Activated T-cell treated with anti-CD3 and anti-CD28 coated beads for 4 hours (primary cell): ENCODE measurements around the gene RAPH1.
"Not testable (repeated sequence)": the region's sequence is repeated elsewhere in the genome, so short reads cannot be mapped to it uniquely, and the experiment has no call there.

ENCODE experiments used
- DNase-seq: peaks from one replicate; pipeline ENCODE4 v3.0.0-alpha.2; 2020

RAPH1 gene

DNA sequence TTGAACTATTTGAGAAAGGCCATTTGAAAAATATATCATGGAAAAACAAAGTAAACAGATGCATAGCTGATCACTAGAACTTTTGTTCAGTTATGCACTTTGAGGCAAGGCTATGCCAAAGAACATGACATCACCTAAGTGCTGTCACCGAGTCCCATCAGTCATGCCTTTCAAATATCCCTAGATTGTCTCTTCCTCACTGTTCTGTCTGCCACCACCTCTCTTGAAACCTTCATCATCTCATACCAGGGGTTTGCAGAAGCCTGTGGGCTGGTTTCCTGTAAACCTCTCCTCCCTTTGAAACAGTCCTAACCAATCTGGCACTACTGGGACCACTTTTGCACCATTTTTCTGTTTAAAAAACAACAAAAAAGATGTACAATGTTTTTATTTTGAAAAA lies 12.3 kb upstream of the RAPH1 start:
- DNase-seq = no peak

DNA sequence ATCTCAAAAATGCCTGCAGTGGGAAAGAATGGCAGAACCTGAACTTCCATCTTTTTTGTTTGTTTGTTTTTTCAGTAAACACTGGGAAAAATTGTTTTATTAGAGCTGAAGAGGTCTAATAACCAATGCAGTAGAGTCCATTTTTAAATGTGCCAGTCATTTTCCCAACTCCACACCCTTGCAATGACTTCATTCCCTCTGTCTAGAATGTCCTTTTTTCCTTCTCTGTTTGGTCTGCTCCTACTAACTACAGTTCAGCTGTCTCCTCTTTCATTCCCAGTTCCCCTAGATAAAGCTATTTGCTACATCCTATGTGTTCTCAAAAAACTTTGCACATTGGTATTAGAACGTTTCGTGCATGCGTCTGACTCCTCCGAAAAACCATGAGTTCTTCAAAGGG lies 9.3 kb upstream of the RAPH1 start:
- no peak for DNase-seq

DNA sequence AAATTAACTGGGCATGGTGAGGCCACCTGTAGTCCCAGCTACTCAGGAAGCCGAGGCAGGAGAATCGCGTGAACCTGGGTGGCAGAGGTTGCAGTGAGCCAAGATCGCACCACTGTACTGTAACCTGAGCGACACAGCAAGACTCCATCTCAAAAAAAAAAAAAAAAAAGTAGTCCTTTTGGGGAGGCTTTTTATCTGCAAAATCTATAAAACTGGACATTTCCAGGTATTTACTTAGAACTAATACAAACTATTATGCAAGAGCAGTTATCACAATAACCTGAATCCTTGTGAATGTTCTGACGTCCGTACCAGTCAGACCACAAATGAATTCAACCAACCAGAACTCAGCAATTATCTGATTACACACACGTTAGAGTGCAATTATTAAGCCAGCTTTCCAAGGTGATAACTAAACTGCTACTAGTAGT lies 8.8 kb upstream of the RAPH1 start:
- no peak for DNase-seq

DNA sequence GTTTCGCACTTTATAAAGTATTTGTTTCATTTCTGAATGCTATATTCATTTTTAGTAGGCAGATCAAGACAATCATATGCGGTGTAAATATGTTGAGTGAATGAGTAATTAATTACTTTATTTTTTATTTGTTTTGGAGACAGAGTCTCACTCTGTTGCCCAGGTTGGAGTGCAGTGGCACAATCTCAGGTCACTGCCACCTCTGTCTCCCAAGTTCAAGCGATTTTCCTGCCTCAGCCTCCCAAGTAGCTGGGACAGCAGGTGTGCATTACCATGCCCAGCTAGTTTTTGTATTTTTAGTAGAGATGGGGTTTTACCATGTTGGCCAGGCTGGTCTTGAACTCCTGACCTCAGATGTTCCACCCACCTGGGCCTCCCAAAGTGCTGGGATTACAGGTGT lies 5.5 kb upstream of the RAPH1 start:
- not testable (repeated sequence) for DNase-seq

DNA sequence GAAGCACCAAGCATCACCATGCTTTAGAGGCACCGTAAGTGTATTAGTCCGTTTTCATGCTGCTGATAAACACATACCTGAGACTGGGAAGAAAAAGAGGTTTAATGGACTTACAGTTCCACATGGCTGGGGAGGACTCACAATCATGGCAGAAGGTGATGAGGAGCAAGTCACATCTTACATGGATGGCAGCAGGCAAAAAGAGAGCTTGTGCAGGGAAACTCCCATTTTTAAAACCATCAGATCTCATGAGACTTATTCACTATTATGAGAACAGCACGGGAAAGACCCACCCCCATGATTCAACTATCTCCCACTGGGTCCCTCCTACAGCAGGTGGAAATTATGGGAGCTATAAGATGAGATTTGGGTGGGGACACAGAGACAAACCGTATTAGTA lies 3.1 kb upstream of the RAPH1 start:
- not testable (repeated sequence) for DNase-seq

DNA sequence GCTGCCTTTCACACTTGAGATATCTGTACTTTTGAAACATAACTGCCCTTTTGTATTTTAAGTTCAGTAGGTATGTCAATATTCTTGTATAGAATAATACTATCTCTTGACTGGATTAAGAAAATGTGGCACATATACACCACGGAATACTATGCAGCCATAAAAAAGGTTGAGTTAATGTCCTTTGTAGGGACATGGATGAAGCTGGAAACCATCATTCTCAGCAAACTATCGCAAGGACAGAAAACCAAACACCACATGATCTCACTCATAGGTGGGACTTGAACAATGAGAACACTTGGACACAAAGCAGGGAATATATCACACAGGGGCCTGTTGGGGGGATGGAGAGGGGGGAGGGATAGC lies 1.5 kb upstream of the RAPH1 start:
- DNase-seq = not testable (repeated sequence)

DNA sequence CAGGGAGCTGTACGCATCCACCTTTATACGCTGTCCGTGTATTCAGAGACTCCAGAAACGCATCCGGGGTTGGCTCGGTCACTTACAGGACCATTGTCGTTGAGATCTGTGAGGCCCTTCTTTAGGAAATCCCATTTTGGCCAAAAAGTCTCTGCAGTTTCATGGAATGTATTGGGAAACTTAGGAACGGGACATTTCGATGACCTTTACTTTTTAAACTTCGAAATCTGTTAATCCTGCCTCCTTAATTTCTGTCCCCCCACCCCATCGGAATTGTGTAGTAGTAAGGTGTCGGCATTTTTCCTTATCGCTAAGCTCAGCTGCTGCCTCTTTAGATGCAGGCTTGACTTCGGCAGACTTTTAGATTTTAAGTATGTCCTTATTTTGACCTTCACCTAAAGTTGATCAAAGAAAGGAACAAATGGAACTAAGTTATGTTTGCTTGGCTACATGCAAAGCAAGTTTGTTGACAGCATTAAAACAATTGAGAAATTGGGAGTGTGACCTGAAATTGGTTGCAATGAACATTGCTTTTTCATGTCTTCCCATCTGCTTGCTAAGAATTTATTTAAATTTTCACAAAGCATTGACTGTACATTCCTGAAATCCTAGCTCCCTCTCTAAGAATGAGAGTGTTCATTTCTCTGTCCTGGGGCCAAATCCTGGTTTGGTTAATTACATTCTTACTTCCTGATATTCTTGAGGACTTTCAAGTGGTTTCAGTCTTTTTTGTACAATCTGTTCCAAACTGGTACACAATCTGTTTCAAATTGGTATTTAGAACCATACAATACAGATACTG lies 884 bp upstream of the RAPH1 start:
- no peak for DNase-seq

DNA sequence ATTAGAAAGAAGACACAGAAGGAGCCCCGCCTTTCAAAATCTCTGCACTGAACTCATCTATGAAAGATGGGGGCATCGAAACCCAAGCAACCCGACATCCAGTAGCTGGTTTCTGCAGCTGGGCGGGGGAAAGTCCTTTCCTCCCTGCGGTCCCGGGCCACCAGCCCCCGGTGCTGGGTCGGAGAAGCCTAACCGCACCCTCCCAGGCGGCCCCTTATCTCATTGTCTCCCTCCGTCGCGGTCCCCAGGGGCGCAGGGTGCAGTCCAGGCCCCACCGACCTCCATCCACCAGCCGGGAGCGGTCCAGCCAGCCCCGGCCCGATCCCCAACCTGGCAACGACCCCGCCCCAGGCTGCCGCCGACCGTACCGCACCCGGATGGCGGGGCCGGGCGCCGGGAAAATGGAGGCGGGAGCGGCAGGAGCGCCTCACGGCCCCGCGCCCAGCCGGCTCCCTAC lies 452 bp downstream of the RAPH1 start:
- peak; percentile 10 for DNase-seq

DNA sequence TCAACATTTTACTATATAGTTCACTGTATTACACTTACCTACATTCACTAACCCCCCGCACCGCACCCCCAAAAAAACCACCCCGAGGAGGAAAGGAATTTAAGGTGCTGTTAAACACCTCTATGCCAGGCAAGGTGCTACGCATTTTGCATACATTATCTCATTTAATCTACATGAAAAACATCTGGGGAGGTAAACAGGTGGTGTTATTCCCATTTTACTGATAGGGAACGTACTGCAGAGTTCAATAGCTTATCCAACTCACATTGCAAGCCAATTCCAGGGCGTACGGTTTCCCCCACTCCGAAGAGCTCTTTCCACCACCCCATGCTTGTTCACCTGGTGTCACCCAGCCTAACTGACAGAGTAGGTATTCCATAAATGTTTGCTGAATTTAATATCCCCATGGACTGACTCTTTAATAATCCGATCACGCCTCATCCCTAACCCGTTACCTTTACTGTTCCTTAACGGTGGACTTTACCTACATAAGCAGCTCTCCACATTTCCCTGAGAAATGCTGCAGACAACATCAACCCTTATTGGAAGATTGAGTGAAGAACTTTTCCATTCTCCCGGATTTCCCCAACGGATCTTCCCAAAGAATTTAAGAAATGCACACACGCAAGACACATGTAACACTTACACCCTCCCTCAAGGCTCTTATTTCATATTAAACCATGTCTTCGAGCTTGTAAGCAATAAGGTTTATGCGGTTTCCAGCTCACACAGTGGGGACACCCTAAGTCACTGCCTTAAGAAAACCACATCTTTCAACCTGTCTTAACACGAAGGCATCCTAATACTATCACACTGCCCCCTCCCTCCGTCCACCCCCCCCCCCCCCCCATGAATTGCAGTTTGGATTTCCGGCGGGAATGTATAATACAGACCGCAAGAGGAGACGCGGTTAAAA lies 1.2 kb downstream of the RAPH1 start:
- DNase-seq = no peak

DNA sequence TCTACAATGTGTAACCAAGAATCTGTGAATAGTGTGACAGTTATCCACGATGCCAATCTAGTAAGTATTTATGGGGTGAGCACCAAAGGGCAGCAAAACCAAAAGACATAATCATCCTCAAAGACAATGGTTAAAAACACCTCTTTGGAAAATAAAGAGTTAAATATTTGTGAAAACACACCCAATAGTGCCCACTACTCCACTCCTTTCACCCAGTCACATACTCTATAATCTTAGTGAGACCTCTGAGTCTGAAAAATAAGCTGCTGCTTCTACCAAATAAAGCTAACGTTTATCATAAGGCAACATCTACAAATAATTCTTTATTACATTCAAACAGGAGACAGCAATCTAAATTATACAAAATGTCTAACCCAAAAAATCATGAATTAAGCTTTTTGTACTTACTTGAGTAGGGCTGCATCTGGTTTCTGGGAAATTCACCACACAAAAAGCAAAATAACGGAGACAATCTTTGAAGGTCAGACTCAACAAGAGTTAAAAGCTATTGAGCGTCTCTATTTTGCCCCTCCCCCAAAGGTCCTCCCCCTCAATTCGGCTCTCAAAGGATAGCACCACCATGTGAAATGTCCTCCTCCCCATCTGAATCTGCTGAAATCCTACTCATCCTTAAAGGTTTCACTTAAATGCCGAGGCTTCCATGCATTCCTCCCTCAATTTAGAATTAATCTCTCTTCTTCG lies 2.0 kb downstream of the RAPH1 start:
- DNase-seq = no peak

DNA sequence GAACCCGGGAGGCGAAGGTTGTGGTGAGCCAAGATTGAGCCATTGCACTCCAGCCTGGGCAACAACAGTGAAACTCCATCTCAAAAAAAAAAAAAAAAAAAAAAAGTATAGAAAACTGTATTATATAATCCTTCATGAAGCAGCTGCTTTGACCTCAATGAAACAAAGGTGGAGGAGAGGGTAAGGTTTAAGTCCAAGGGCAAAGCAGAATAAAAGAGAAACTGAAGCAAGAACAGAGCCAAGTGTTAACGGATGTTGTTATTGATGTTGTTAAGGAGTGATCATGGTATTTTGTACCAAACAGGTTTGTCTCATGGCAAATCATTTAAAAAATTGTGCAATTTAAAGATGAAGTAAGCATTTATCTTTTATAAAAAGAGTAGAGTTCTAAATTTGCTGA lies 7.4 kb downstream of the RAPH1 start:
- DNase-seq = no peak

DNA sequence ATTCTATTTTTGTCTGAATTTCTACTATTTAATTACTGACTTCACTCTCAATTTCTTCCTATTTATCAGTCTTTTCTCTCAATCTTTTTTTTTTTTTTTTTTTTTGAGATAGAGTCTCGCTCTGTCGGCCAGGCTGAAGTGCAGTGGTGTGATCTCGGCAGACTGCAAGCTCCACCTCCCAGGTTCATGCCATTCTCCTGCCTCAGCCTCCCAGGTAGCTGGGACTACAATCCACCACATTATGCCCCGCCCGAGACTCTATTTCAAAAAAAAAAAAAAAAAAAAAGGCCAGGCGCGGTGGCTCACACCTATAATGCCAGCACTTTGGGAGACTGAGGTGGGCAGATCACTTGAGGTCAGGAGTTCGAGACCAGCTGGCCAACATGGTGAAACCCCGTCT lies 21.8 kb downstream of the RAPH1 start:
- DNase-seq = not testable (repeated sequence)

DNA sequence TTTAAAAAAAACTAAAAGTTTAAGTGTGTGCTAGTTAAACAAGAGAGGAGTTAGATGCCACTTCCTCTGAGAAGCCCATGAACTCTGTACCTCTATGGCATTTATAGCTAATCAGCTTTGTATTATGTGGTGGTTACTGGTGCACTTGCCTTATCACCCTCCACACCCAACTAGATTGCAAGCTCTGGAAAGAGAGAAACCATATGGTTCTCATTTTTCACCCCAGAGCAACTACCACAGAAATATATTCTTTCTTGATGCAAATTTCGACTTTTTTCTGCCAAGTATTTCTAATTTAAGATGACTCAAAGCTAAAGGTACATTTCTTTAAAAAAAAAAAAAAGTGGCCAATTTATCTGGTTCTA lies 24.2 kb downstream of the RAPH1 start:
- DNase-seq = no peak

DNA sequence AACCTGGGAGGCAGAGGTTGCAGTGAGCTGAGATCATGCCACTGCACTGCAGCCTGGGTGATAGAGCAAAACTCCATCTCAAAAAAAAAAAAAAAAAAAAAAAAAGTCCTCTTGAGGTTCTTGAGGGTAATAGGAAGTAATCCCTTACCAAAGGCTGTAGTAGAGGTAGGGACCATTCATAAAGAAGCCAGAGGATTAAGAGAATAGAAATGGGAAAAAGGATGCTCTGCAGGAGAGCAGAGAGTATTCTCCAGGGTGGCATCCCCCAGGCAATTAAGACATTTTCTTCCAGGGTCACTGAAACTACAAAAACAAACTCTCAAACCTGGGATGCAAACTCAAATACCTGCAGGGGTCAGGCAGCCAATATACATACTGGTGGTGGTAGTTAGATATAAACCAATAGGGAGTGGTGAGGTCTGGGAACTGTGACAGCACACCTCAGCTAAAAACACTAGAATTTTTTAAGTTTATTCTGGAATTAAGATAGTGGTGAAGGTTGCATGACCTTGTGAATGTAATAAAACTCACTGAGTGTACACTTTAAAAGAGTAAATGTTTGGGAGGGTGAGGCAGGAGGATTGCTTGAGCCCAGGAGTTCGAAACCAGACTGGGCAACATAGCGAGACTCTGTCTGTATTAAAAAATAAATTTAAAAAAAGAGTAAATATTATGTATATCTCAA lies 24.7 kb downstream of the RAPH1 start:
- no peak for DNase-seq

DNA sequence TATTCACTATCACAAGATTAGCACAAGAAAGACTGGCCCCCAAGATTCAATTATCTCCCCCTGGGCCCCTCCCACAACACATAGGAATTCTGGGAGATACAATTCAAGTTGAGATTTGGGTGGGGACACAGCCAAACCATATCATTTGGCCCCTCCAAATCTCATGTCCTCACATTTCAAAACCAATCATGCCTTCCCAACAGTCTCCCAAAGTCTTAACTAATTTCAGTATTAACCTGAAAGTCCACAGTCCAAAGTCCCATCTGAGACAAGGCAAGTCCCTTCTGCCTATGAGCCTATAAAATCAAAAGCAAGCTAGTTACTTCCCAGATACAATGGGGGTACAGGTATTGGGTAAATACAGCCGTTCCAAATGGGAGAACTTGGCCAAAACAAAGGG lies 31.6 kb downstream of the RAPH1 start:
- not testable (repeated sequence) for DNase-seq

DNA sequence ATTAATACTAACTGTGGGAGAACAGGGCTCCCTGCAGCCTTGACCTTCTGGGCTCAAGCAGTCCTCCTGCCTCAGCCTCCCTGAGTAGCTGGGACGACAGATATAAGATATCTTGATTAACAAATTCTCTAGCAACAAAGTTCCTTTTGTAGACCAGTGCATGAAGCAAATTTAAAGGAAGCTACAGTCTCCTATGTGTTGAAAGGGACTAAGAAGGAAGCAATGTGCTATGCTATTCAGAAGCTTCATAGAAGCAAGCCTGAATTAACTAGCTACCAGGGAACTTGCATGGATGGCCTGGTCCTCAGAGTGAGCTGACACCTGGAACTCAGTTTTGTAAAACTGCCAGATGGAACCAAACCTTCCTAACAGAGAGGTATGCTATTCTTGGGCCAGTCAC lies 33.2 kb downstream of the RAPH1 start:
- DNase-seq = no peak

DNA sequence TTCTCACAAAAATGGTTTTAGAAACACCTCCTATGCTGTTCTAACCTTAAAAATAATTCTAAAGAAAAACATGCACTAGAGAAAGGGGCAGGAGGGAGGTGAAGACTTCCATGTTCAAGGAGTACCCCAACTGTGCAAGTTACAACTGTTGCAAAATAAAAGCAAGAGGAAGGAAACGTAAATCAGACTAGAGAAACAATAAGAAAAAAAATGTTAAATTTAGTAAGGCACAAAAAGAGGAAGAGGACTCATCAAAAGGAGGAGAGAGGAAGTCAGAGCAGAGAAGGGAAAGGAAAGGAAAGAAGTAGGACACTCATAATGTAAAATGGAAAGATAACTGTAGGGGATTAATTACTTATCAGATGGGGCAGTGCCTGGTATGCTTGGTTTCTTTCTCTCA lies 34.1 kb downstream of the RAPH1 start:
- no peak for DNase-seq

DNA sequence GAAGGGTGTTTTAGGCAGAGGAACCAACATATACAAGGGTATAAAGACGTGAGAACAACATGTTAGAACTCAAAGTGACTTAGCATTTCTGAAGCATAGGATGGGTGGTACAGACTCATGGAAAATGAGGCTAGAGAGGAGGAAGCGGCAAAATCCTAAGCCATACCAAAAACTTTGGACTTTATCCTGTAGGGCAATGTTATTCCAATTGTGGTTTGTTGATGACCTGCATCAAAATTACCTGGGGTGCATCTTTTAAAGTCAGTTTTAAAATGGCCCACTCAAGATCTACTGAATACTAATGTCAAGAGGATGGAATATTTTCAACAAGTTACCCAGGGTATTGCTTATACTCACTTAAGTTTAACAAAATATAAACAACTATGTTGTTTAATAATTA lies 34.8 kb downstream of the RAPH1 start:
- DNase-seq = no peak

DNA sequence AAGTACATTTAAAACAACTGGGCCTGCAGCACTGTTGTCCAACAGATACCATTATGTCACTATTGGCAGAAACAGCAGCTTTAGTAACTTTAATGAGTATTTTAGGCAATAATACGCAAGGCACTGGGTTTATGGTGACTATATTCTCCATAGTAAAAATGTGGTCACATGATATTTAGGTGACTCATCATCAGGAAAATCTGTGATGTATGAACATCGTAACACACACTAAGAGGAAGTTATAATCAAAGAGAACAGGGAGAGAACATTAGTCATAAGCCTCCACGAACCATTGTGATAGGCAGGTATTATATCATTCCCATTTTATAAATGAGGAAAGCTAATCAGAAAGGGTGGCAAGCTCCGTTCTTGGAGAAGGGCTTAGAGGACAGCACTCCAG lies 36.9 kb downstream of the RAPH1 start:
- no peak for DNase-seq

DNA sequence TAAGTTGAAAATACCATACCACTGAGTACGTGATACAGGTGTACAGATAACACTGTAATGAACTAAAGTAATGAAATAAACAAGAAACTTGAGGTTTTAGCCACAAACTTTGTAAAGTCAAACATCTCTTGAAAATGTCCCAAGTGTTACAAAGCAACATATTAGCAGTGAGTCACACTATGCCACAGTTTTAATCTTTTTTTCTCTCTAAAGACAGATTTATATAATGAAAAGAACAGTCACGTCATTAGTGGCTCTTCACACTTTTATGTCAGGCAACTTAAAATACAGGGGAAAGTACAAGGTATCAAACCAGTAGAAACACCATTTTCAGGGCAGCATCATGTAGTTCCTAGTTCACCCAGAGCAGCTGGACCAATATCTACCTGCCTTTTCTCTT lies 42.1 kb downstream of the RAPH1 start:
- no peak for DNase-seq

DNA sequence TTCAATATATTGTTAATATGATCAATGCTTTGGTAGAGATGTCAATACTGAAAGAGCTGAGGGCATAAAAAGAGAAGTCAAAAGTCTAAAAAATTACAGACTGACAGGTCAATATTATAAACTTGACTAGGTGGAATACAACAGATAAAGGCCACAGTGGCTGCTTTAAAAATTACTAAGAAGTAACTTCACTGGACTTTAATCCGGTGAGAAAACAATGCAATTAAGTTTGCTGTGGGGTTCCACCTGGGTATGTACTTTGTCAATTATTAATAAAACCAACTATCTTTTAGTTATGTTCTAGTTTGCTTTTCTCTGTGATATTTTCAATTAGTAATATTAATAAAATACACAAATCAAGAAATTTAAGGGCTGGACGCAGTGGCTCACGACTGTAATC lies 44.7 kb downstream of the RAPH1 start:
- DNase-seq = no peak

DNA sequence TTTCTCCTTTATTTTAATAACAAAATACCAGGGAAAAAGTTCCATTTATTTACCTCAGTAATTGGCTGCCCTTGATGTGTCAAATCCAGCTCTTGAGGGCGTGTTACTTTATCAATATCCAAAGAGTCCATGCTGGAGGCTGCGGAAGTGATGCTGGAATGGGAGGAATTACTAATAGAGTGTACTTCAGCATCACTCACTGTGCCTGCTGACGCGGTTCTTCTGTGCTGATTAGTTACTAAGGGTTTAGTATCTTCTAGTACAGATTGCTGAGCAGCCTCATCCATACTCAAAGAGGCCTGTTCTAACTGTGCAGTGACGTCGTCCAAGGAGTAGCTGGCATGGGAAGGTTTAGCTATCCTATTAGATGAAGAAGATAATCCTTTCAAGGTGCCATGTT lies 45.6 kb downstream of the RAPH1 start:
- no peak for DNase-seq
